HepG2 (cell line): ENCODE data around the gene SRSF1. TPM values are rescaled to one million over a fixed set of nuclear protein-coding genes. Genes with fewer than 3 reads are reported as not detected.
A peak's percentile ranks its signal among the peaks of the same experiment; 100 is the strongest.

ENCODE experiments used
- GATA4 ChIP-seq: sonication (generic); IDR thresholded peaks from 2 replicates; pipeline ENCODE4 v1.6.1; 2016; ENCODE audit warnings: antibody characterized with exemption, low read depth, borderline replicate concordance
- KDM6A ChIP-seq: IDR thresholded peaks from 2 replicates; pipeline ENCODE4 v1.6.1; 2016; ENCODE audit warnings: low read depth
- MXI1 ChIP-seq: IDR thresholded peaks from 3 replicates; pipeline ENCODE4 v1.6.1; 2012; ENCODE audit warnings: low read depth, low read length, inconsistent platforms, borderline replicate concordance
- NR0B2 ChIP-seq: sonication (generic); formaldehyde crosslinking; IDR thresholded peaks from 2 replicates; pipeline ENCODE4 v1.4.0; 2020; ENCODE audit warnings: mild to moderate bottlenecking, missing genetic modification reagents
- POLR2AphosphoS2 ChIP-seq: IDR thresholded peaks from 2 replicates; pipeline ENCODE4 v1.6.1; 2011; ENCODE audit warnings: low read depth, low read length, improper control_type of control experiment
- PRPF4 ChIP-seq: fragments of 200-400 bp; formaldehyde crosslinking; IDR thresholded peaks from 2 replicates; pipeline ENCODE4 v1.6.1; 2016; ENCODE audit warnings: low read length, low read depth; ENCODE audit not compliant: poor library complexity, severe bottlenecking
- SP1 ChIP-seq, 2 experiments: fragments of 450-650 bp in 1 of 2; sonication (generic) in 1 of 2; formaldehyde crosslinking in 1 of 2; IDR thresholded peaks; 2 replicates each; pipeline versions ENCODE4 v1.4.0 to v1.6.1; 2016 to 2020; ENCODE audit warnings: missing genetic modification reagents in 1 of 2
- TARDBP ChIP-seq: sonication (generic); formaldehyde crosslinking; IDR thresholded peaks from 2 replicates; pipeline ENCODE4 v1.8.0; 2022; ENCODE audit warnings: mild to moderate bottlenecking, missing genetic modification reagents
- TRIM22 ChIP-seq: fragments of 450-650 bp; IDR thresholded peaks from 2 replicates; pipeline ENCODE4 v1.6.1; 2017
- TRIM24 ChIP-seq: sonication (generic); formaldehyde crosslinking; IDR thresholded peaks from 2 replicates; pipeline ENCODE4 v1.8.0; 2022; ENCODE audit warnings: mild to moderate bottlenecking, missing genetic modification reagents
- TSC22D2 ChIP-seq: sonication (generic); formaldehyde crosslinking; IDR thresholded peaks from 2 replicates; pipeline ENCODE4 v1.5.1; 2020; ENCODE audit warnings: missing genetic modification reagents, mild to moderate bottlenecking, borderline replicate concordance
- XRCC5 ChIP-seq: fragments of 200-400 bp; formaldehyde crosslinking; optimal IDR thresholded peaks from 2 replicates; pipeline ENCODE3; 2017; ENCODE audit warnings: mild to moderate bottlenecking, low read length
- ZBTB42 ChIP-seq: sonication (generic); formaldehyde crosslinking; IDR thresholded peaks from 2 replicates; pipeline ENCODE4 v1.5.0; 2020; ENCODE audit warnings: mild to moderate bottlenecking, missing genetic modification reagents
- ZNF205 ChIP-seq: IDR thresholded peaks from 2 replicates; pipeline ENCODE4 v1.6.1; 2018; ENCODE audit warnings: missing biosample characterization, missing genetic modification reagents
- ZNF572 ChIP-seq: sonication (generic); formaldehyde crosslinking; IDR thresholded peaks from 2 replicates; pipeline ENCODE4 v1.5.1; 2020; ENCODE audit warnings: mild to moderate bottlenecking, missing genetic modification reagents
- ZNF580 ChIP-seq: IDR thresholded peaks from 2 replicates; pipeline ENCODE4 v1.6.1; 2016; ENCODE audit warnings: low read depth, borderline replicate concordance
- polyA plus RNA-seq, 8 experiments: library from polyadenylated mRNA; depleted of rRNA in 3 of 8; stranded (reverse) in 7 of 8; unstranded in 1 of 8; fragments of >200 nt; fragmentation: Illumina TruSeq in 4 of 8; extraction: Trizol in 4 of 8; gene quantifications; 2 replicates each; pipeline versions ENCODE4 v1.2.1 to v1.2.3, GENCODE V29; 2011 to 2016; ENCODE audit warnings: low read depth in 4 of 8, missing spikeins in 1 of 8, mixed read lengths in 1 of 8; ENCODE audit not compliant: insufficient read depth in 1 of 8
- total RNA-seq, 5 experiments: library from RNA; depleted of rRNA; stranded (reverse); fragments of >200 nt; fragmentation: Illumina TruSeq; extraction: Trizol; gene quantifications; 2 replicates each; pipeline ENCODE4 v1.2.3, GENCODE V29; 2016; ENCODE audit warnings: low read depth in 1 of 5
- TF ChIP-seq, protein P1 (sequence below): sonication (generic); formaldehyde crosslinking; IDR thresholded peaks from 2 replicates; pipeline ENCODE4 v1.8.0; 2022; ENCODE audit warnings: mild to moderate bottlenecking, missing genetic modification reagents, borderline replicate concordance
- TF ChIP-seq, protein P2 (sequence below): sonication (generic); formaldehyde crosslinking; IDR thresholded peaks from 2 replicates; pipeline ENCODE4 v1.8.1; 2023; ENCODE audit warnings: mild to moderate bottlenecking, missing genetic modification reagents
- TF ChIP-seq, protein P3 (sequence below): sonication (generic); formaldehyde crosslinking; conservative IDR thresholded peaks from 2 replicates; pipeline ENCODE4 v1.8.0; 2022; ENCODE audit warnings: low read depth, missing genetic modification reagents
- TF ChIP-seq, protein P4 (sequence below): IDR thresholded peaks from 2 replicates; pipeline ENCODE4 v1.6.1; 2016; ENCODE audit warnings: missing genetic modification reagents, missing compliant biosample characterization
- TF ChIP-seq, protein P5 (sequence below): sonication (generic); formaldehyde crosslinking; IDR thresholded peaks from 2 replicates; pipeline ENCODE4 v1.4.0; 2020; ENCODE audit warnings: missing genetic modification reagents, borderline replicate concordance

Gene SRSF1
- total and polyA plus RNA-seq, 2 of the 13 experiments (the other 11 are each of a cell fraction or from before 2014, with no cell fraction given): 142 to 445 TPM

GRCh38 chr17:57986841-57987580 lies 20.0 kb downstream of the SRSF1 start (continued):
- TF ChIP-seq TARDBP (CRISPR knock-in tag) (no peak), NR0B2 (CRISPR knock-in tag) (no peak), TRIM24 (no peak), GATA4 (no peak), TRIM22 (no peak), POLR2AphosphoS2 (no peak), TSC22D2 (CRISPR knock-in tag) (0 out of 2 replicates have a peak, but pooled peaks have one; percentile 26), ZNF580 (CRISPR knock-in tag) (no peak), KDM6A (no peak), PRPF4 (no peak), XRCC5 (no peak), ZNF205 (no peak), MXI1 (peak; percentile 42; the same call in 1 of the 3 replicates), SP1 (IDR thresholded peaks at IDR 0.05) (no peak), SP1 (CRISPR knock-in tag; IDR thresholded peaks at IDR 0.05) (peak; percentile 28), ZNF572 (no peak), ZBTB42 (CRISPR knock-in tag) (no peak)
- TF ChIP-seq, protein P1, sequence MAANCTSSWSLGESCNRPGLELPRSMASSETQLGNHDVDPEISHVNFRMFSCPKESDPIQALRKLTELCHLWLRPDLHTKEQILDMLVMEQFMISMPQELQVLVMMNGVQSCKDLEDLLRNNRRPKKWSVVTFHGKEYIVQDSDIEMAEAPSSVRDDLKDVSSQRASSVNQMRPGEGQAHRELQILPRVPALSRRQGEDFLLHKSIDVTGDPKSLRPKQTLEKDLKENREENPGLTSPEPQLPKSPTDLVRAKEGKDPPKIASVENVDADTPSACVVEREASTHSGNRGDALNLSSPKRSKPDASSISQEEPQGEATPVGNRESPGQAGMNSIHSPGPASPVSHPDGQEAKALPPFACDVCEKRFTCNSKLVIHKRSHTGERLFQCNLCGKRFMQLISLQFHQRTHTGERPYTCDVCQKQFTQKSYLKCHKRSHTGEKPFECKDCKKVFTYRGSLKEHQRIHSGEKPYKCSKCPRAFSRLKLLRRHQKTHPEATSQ (CRISPR knock-in tag): no peak
- TF ChIP-seq, protein P2, sequence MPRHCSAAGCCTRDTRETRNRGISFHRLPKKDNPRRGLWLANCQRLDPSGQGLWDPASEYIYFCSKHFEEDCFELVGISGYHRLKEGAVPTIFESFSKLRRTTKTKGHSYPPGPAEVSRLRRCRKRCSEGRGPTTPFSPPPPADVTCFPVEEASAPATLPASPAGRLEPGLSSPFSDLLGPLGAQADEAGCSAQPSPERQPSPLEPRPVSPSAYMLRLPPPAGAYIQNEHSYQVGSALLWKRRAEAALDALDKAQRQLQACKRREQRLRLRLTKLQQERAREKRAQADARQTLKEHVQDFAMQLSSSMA: no peak
- TF ChIP-seq, protein P3, sequence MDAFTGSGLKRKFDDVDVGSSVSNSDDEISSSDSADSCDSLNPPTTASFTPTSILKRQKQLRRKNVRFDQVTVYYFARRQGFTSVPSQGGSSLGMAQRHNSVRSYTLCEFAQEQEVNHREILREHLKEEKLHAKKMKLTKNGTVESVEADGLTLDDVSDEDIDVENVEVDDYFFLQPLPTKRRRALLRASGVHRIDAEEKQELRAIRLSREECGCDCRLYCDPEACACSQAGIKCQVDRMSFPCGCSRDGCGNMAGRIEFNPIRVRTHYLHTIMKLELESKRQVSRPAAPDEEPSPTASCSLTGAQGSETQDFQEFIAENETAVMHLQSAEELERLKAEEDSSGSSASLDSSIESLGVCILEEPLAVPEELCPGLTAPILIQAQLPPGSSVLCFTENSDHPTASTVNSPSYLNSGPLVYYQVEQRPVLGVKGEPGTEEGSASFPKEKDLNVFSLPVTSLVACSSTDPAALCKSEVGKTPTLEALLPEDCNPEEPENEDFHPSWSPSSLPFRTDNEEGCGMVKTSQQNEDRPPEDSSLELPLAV (CRISPR knock-in tag): no peak
- TF ChIP-seq, protein P4, sequence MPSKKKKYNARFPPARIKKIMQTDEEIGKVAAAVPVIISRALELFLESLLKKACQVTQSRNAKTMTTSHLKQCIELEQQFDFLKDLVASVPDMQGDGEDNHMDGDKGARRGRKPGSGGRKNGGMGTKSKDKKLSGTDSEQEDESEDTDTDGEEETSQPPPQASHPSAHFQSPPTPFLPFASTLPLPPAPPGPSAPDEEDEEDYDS: peak; percentile 54
- TF ChIP-seq, protein P5, sequence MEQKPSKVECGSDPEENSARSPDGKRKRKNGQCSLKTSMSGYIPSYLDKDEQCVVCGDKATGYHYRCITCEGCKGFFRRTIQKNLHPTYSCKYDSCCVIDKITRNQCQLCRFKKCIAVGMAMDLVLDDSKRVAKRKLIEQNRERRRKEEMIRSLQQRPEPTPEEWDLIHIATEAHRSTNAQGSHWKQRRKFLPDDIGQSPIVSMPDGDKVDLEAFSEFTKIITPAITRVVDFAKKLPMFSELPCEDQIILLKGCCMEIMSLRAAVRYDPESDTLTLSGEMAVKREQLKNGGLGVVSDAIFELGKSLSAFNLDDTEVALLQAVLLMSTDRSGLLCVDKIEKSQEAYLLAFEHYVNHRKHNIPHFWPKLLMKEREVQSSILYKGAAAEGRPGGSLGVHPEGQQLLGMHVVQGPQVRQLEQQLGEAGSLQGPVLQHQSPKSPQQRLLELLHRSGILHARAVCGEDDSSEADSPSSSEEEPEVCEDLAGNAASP (CRISPR knock-in tag): no peak
